Spleen (tissue), 11 donors: Measurements from ENCODE around the gene SETD6. TPM values are rescaled to one million over a fixed set of nuclear protein-coding genes. Genes with fewer than 3 reads are reported as not detected.

Experiments
- DNase-seq: peaks from one replicate; pipeline ENCODE4 v3.0.0-alpha.2; 2020
- H3K27ac ChIP-seq, 8 donors: fragments of 200-600 bp; sonication (generic) in 7 of 8; 1 replicate in 4 of 8; 2 replicates in 4 of 8; pipeline versions ENCODE4 v1.5.0 to v1.8.0; 2016 to 2021; ENCODE audit warnings: inconsistent platforms in 4 of 8, mild to moderate bottlenecking in 4 of 8, moderate library complexity in 1 of 8
- H3K27me3 ChIP-seq, 7 donors: fragments of 200-600 bp; sonication (generic) in 6 of 7; replicated peaks in 1 of 7; 1 replicate in 4 of 7; 2 replicates in 3 of 7; pipeline versions ENCODE4 v1.5.0 to v1.8.0; 2016 to 2021; ENCODE audit warnings: inconsistent platforms in 3 of 7, mild to moderate bottlenecking in 1 of 7
- H3K36me3 ChIP-seq, 6 donors: fragments of 200-600 bp; sonication (generic) in 5 of 6; 1 replicate in 4 of 6; 2 replicates in 2 of 6; pipeline versions ENCODE4 v1.5.0 to v1.8.0; 2016 to 2021; ENCODE audit warnings: inconsistent platforms in 2 of 6
- H3K4me1 ChIP-seq, 6 donors: fragments of 200-600 bp; sonication (generic) in 5 of 6; 1 replicate in 3 of 6; 2 replicates in 3 of 6; pipeline versions ENCODE4 v1.5.0 to v1.8.0; 2016 to 2021; ENCODE audit warnings: inconsistent platforms in 3 of 6
- H3K4me3 ChIP-seq, 8 donors: fragments of 200-600 bp; sonication (generic) in 7 of 8; 1 replicate in 4 of 8; 2 replicates in 4 of 8; pipeline versions ENCODE4 v1.5.0 to v1.8.0; 2016 to 2021; ENCODE audit warnings: inconsistent platforms in 4 of 8, mild to moderate bottlenecking in 4 of 8, moderate library complexity in 2 of 8
- H3K9me3 ChIP-seq, 8 donors: fragments of 200-600 bp; sonication (generic) in 7 of 8; 1 replicate in 4 of 8; 2 replicates in 4 of 8; pipeline versions ENCODE4 v1.5.0 to v1.8.0; 2016 to 2021; ENCODE audit warnings: inconsistent platforms in 4 of 8
- CTCF ChIP-seq, 11 experiments: fragments of 200-600 bp in 7 of 11; fragments of 450-650 bp in 4 of 11; sonication (generic) in 4 of 11; IDR thresholded peaks in 8 of 11; conservative IDR thresholded peaks in 3 of 11; 1 replicate in 7 of 11; 2 replicates in 4 of 11; pipeline versions ENCODE4 v1.4.0 to v1.8.0; 2016 to 2021; ENCODE audit warnings: antibody characterized with exemption in 11 of 11, inconsistent platforms in 4 of 11, mild to moderate bottlenecking in 1 of 11
- POLR2A ChIP-seq, 3 donors: fragments of 450-650 bp; IDR thresholded peaks; one replicate each; pipeline ENCODE4 v1.5.1; 2017; ENCODE audit warnings: antibody characterized with exemption in 3 of 3, mild to moderate bottlenecking in 1 of 3
- POLR2AphosphoS5 ChIP-seq, 3 donors: sonication (generic); formaldehyde crosslinking; IDR thresholded peaks; one replicate each; pipeline ENCODE4 v1.5.1; 2017; ENCODE audit warnings: antibody characterized with exemption in 3 of 3
- WGBS, 5 donors: extraction: QIAGEN DNeasy Blood & Tissue Kit in 3 of 5; methylation state at CpG; one replicate each; pipeline versions ENCODE4 v1.1.5 to v1.1.7; 2013 to 2018; 5-methylcytosine and 5-hydroxymethylcytosine counted together
- intact Hi-C: fragments of 100-400 bp; cut with DNase I; formaldehyde crosslinking; loops from one replicate; pipeline ENCODE4 v1.15.0; 2023; ENCODE audit warnings: low total_unique reads
- polyA plus RNA-seq, 3 donors: library from polyadenylated mRNA; stranded (reverse); fragments of 200-250 nt; gene quantifications; one replicate each; pipeline ENCODE4 v1.2.1, GENCODE V29; 2013
- total RNA-seq, 7 donors: library from RNA; depleted of rRNA in 3 of 7; stranded (reverse); fragments of >200 nt in 3 of 7; fragmentation: NEBNext Ultra II Directional in 4 of 7; extraction: Animal tissue kit (Norgen Biotek cat#: 25700) in 4 of 7; gene quantifications; one replicate each; pipeline versions ENCODE4 v1.1.0 to v1.2.1, GENCODE V29; 2016 to 2021
- donor health status: healthy with polysubstance abuse.
- donor health status: DM: no; HTN: no; CAD: no; lungs with moderate emphysema.
- donor health status: DM: no; HTN: no; CAD: no.
- donor health status: Bipolar disorder and iron deficiency.
- donor health status: healthy.
- donor health status: DM: no; HTN: no; CAD: no.
- donor health status: DM: yes; HTN: yes; CAD: no.

The SETD6 gene
- total and polyA plus RNA-seq, 10 donors, result 8.9 to 32.3 (median 16.6) TPM

GRCh38 chr16:58467905-58468304, 47.4 kb upstream of the SETD6 start:
- H3K27ac ChIP-seq, result no peak overlapping the region
- TF ChIP-seq POLR2AphosphoS5 (IDR thresholded peaks at IDR 0.05), result no peak
- TF ChIP-seq CTCF (IDR thresholded peaks at IDR 0.05 in 8 of 11, conservative IDR thresholded peaks at IDR 0.05 in 3 of 11), result no peak
- no peak for TF ChIP-seq POLR2A (IDR thresholded peaks at IDR 0.05)
- peaks cover 5 to 49% (median 32%) of the 10 kb centered on the region in 6 donors for H3K4me1 ChIP-seq
- intact Hi-C loops, result no loop called here
- no peak for DNase-seq
- peaks cover 2 to 64% (median 35%) of the 10 kb centered on the region in 7 donors for H3K27me3 ChIP-seq
- 87 to 97% (median 93%) methylated on average over 4 to 5 of the region's 5 CpGs for WGBS, 5 donors
- H3K4me3 ChIP-seq, result no peak overlapping the region
- H3K36me3 ChIP-seq, result no peaks in the 10 kb centered on the region
- no peaks in the 10 kb centered on the region for H3K9me3 ChIP-seq

GRCh38 chr16:58471209-58471975, 43.9 kb upstream of the SETD6 start:
- peaks cover 0 to 41% (median 16%) of the 10 kb centered on the region in 6 donors for H3K4me1 ChIP-seq
- peak overlapping the region in 3 of 8 donors; percentile 76 to 84 (median 79) for H3K27ac ChIP-seq
- WGBS, 5 donors, result 34 to 46% (median 37%) methylated on average over 9 to 10 of the region's 10 CpGs
- H3K9me3 ChIP-seq, result no peaks in the 10 kb centered on the region
- no peaks in the 10 kb centered on the region for H3K36me3 ChIP-seq
- DNase-seq, result peak; percentile 57
- peaks cover 0 to 29% (median 3%) of the 10 kb centered on the region in 7 donors for H3K27me3 ChIP-seq
- H3K4me3 ChIP-seq, result no peak overlapping the region
- TF ChIP-seq POLR2AphosphoS5 (IDR thresholded peaks at IDR 0.05) (peak in 1 of 3 donors; percentile 33), POLR2A (IDR thresholded peaks at IDR 0.05) (no peak), CTCF (IDR thresholded peaks at IDR 0.05 in 8 of 11, conservative IDR thresholded peaks at IDR 0.05 in 3 of 11) (no peak)
- intact Hi-C loops, result no loop called here

GRCh38 chr16:58472266-58472665, 43.1 kb upstream of the SETD6 start:
- H3K27me3 ChIP-seq, result peaks cover 0 to 20% (median 0%) of the 10 kb centered on the region in 7 donors
- peak; percentile 55 for DNase-seq
- 85 to 94% (median 87%) methylated on average over 9 of the region's 9 CpGs for WGBS, 5 donors
- TF ChIP-seq CTCF (IDR thresholded peaks at IDR 0.05 in 8 of 11, conservative IDR thresholded peaks at IDR 0.05 in 3 of 11) (no peak), POLR2A (IDR thresholded peaks at IDR 0.05) (no peak), POLR2AphosphoS5 (IDR thresholded peaks at IDR 0.05) (no peak)
- peaks cover 0 to 41% (median 14%) of the 10 kb centered on the region in 6 donors for H3K4me1 ChIP-seq
- intact Hi-C loops, result no loop called here
- H3K9me3 ChIP-seq, result no peaks in the 10 kb centered on the region
- peak overlapping the region in 6 of 8 donors; percentile 38 to 84 (median 76) for H3K27ac ChIP-seq
- H3K36me3 ChIP-seq, result no peaks in the 10 kb centered on the region
- no peak overlapping the region for H3K4me3 ChIP-seq

- no peak for DNase-seq
- Histone ChIP-seq H3K4me3 (no peak overlapping the region), H3K27ac (peak overlapping the region in 6 of 8 donors; percentile 43 to 84 (median 76)), H3K9me3 (no peaks in the 10 kb centered on the region), H3K4me1 (peaks cover 0 to 44% (median 14%) of the 10 kb centered on the region in 6 donors), H3K36me3 (no peaks in the 10 kb centered on the region), H3K27me3 (peaks cover 0 to 15% (median 0%) of the 10 kb centered on the region in 7 donors)
- TF ChIP-seq CTCF (IDR thresholded peaks at IDR 0.05 in 8 of 11, conservative IDR thresholded peaks at IDR 0.05 in 3 of 11) (no peak), POLR2A (IDR thresholded peaks at IDR 0.05) (no peak), POLR2AphosphoS5 (IDR thresholded peaks at IDR 0.05) (no peak)
- intact Hi-C loops, result no loop called here
- 84 to 100% (median 94%) methylated on average over 3 of the region's 3 CpGs for WGBS, 5 donors
Observed at GRCh38 chr16:58472827-58473226, 42.5 kb upstream of the SETD6 start.
